BJ (cell line): ENCODE data around the gene MRNIP. TPM values are rescaled to one million over a fixed set of nuclear protein-coding genes. Genes with fewer than 3 reads are reported as not detected.

Source experiments
- CTCF ChIA-PET: fragments of 350-600 bp; formaldehyde crosslinking; extraction: SDS; loops from one replicate; lab custom pipeline; 2021; ENCODE audit warnings: antibody characterized with exemption, inconsistent platforms; lab: Yijun Ruan, JAX
- POLR2A ChIA-PET: fragments of 300-600 bp; sonication (Branson Sonifier 250); formaldehyde crosslinking; extraction: SDS; loops from one replicate; lab custom pipeline; 2021; ENCODE audit warnings: antibody characterized with exemption; lab: Charles Lee
- DNase-seq: peaks from one replicate; pipeline ENCODE4 v3.0.0-alpha.2; 2011; ENCODE audit warnings: low read depth
- H3K27me3 ChIP-seq: 2 replicates; pipeline ENCODE4 v1.6.0; 2011; ENCODE audit warnings: low read length; ENCODE audit not compliant: control insufficient read depth, insufficient read depth
- H3K36me3 ChIP-seq: 2 replicates; pipeline ENCODE4 v1.5.1; 2011; ENCODE audit warnings: low read length; ENCODE audit not compliant: control insufficient read depth, insufficient read depth
- H3K4me3 ChIP-seq: 2 replicates; pipeline ENCODE4 v1.5.1; 2011; ENCODE audit warnings: low read depth, mild to moderate bottlenecking, control low read depth, low read length
- CTCF ChIP-seq: IDR thresholded peaks from 2 replicates; pipeline ENCODE4 v1.5.1; 2011; ENCODE audit warnings: low read depth, mild to moderate bottlenecking, control low read depth, inconsistent platforms, low read length, moderate library complexity; ENCODE audit not compliant: insufficient read depth
- polyA plus RNA-seq: library from polyadenylated mRNA; depleted of rRNA; stranded (reverse); fragments of >200 nt; gene quantifications from 2 replicates; pipeline ENCODE4 v1.2.3, GENCODE V29; 2011

The MRNIP gene
- polyA plus RNA-seq, 1 experiment = 14.1 TPM

- Histone ChIP-seq H3K27me3 (no peaks in the 10 kb centered on the region), H3K36me3 (peaks cover 26% of the 10 kb centered on the region), H3K4me3 (no peak overlapping the region)
- CTCF ChIA-PET = no interaction called here
- no peak for TF ChIP-seq CTCF
- DNase-seq = no peak
- POLR2A ChIA-PET = no interaction called here
Measured at GRCh38 chr5:179900711-179901110, 42.1 kb upstream of the MRNIP start.

DNA sequence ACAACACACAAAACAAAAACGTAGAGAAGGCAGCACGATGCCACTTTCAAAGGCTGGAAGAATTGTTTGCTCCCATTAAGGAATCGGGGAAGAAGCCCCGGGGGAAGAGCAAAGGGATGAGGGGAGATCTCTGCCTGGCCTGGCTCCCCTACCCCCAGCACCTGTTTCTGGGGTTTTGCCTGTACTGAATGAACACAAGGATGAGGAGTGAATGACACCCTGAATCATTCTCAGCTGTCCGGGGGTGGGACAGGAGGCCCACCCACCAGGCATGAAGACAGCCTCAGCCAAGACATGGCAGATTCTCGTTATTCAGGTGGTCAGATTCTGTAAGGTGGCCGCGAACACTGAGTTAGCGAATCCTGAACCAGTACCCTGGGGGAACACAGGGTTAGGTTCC, 41.6 kb upstream of the MRNIP start:
- ChIA-PET CTCF (no interaction called here), POLR2A (no interaction called here)
- TF ChIP-seq CTCF = no peak
- no peaks in the 10 kb centered on the region for H3K27me3 ChIP-seq
- peaks cover 28% of the 10 kb centered on the region for H3K36me3 ChIP-seq
- no peak overlapping the region for H3K4me3 ChIP-seq
- DNase-seq = no peak

DNA sequence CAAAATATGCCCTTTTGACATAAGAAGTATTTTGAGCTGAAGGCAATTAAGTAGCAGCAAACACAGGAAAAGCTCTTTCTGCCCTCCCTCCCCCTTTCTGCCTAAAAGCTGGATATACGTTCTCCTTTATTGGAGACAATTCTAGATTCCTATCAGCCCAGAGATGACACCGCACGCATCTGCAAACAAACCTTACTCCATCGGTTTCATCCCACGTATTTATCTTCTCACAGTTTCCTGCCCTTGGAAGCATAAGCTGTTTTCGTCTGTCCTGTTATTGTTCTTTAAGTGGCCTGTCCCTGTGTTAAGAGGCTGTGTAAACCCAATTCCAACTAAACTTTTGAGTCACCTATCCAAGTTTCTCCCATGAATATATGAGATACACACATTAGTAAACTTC, 37.2 kb upstream of the MRNIP start:
- Histone ChIP-seq H3K27me3 (no peaks in the 10 kb centered on the region), H3K36me3 (peaks cover 48% of the 10 kb centered on the region), H3K4me3 (no peak overlapping the region)
- CTCF ChIA-PET = no interaction called here
- no peak for TF ChIP-seq CTCF
- POLR2A ChIA-PET = no interaction called here
- DNase-seq = no peak

- Histone ChIP-seq H3K4me3 (no peak overlapping the region), H3K36me3 (peaks cover 54% of the 10 kb centered on the region), H3K27me3 (no peaks in the 10 kb centered on the region)
- no peak for TF ChIP-seq CTCF
- CTCF ChIA-PET = no interaction called here
- POLR2A ChIA-PET = no interaction called here
- no peak for DNase-seq
Measured at GRCh38 chr5:179893958-179894895, 35.6 kb upstream of the MRNIP start.

DNA sequence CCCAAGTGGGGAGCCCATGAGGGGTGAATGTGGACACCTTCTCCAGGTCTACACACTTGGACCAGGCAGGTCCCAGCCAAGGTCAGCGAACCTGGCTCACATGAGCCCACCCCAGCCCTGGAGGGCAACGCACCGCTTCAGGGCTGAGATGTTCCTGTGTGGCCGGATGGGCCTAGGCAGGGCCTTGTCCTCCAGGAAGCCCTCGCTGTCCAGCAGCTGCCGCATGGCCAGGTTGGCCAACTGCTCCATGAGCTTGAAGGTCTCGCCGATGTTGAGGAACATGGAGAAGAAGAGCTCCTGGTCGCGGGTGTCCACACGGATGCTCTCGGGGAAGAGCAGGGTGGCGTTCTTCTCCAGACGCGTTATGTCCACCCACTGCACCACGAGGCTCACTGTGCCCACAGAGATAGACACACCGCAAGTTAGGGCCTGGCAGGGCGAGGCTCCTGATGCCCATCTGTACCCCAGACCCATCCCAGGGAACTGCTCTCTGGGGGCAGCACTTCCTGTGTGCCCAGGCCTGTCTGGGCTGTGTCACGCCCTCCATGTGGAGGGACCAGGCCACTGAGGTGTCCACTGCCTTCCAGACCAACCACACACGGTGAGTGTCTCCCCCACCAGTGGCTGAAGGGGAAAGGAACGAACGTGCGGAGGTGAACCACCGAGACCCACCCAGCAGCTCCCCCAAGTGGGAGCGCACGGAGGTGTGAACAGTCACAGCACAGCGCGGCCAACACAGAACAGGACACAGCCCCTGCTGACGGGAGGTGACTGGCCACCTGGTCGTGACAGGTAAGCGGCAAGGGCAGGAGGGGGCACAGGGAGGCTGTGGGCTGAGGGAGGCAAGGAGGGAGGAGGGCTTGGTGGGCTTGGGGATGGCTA, 34.7 kb upstream of the MRNIP start:
- POLR2A ChIA-PET = no interaction called here
- no peak for DNase-seq
- CTCF ChIA-PET = interaction anchor here (1.7 kb wide), 1 partner anchor 9 kb away, joined by 4 read pairs; no protein-coding TSS in a partner anchor
- TF ChIP-seq CTCF = no peak
- Histone ChIP-seq H3K4me3 (no peak overlapping the region), H3K27me3 (no peaks in the 10 kb centered on the region), H3K36me3 (peaks cover 53% of the 10 kb centered on the region)
